ENCODE measurements around the gene GATC.
"Not testable (repeated sequence)": the region's sequence is repeated elsewhere in the genome, so short reads cannot be mapped to it uniquely, and the experiment has no call there.

The GATC gene

DNA sequence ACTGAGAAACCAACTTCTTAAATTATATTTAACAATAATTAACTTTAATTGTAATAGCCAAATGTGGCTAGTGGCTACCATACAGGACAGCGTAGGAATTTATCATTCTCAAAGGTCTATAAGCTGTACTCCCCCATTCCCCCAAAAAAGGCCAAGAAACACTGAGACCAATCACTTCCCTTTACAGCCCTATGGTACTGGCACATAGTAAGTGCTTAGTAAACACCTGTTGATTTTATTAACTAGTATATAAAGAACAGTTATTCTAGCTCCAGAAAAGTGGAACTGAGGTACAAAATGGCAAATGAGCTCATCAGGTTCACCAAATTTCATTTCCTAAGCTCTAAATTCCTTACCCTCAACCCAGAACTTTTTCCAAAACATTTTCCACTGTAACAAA is 29.4 kb downstream of the GATC start:
- TF ChIP-seq, protein P1, sequence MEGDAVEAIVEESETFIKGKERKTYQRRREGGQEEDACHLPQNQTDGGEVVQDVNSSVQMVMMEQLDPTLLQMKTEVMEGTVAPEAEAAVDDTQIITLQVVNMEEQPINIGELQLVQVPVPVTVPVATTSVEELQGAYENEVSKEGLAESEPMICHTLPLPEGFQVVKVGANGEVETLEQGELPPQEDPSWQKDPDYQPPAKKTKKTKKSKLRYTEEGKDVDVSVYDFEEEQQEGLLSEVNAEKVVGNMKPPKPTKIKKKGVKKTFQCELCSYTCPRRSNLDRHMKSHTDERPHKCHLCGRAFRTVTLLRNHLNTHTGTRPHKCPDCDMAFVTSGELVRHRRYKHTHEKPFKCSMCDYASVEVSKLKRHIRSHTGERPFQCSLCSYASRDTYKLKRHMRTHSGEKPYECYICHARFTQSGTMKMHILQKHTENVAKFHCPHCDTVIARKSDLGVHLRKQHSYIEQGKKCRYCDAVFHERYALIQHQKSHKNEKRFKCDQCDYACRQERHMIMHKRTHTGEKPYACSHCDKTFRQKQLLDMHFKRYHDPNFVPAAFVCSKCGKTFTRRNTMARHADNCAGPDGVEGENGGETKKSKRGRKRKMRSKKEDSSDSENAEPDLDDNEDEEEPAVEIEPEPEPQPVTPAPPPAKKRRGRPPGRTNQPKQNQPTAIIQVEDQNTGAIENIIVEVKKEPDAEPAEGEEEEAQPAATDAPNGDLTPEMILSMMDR (IDR thresholded peaks at IDR 0.05; ENCODE audit: insufficient read depth, low read depth, low read length, missing control alignments), result no peak
- no peak for DNase-seq (ENCODE audit: low read depth)
- no peak overlapping the region for H3K4me3 ChIP-seq (ENCODE audit: low read depth, low read length)

DNA sequence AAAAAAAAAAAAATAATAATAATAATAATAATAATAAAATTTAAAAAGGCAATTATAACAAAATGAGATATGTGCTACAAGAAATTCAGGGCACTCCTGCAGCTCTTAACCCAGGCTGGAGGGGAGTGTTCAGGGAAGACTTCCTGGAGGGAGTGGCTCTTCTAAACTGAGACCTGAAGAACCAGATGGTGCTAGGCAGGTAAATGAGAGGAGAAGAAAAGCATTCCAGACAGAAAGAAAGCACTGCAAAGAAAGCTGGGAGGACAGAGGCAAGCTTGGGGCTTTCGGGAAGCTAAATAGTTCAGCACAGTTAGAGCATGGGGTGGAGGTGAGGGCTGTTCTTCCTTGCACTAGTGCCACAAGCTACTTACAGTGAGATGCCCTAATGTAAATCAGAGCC is 33.2 kb downstream of the GATC start:
- TF ChIP-seq, protein P1 (IDR thresholded peaks at IDR 0.05; ENCODE audit: insufficient read depth, low read depth, low read length, missing control alignments), result no peak
- H3K4me3 ChIP-seq (ENCODE audit: low read depth, low read length), result no peak overlapping the region
- no peak for DNase-seq (ENCODE audit: low read depth)

DNA sequence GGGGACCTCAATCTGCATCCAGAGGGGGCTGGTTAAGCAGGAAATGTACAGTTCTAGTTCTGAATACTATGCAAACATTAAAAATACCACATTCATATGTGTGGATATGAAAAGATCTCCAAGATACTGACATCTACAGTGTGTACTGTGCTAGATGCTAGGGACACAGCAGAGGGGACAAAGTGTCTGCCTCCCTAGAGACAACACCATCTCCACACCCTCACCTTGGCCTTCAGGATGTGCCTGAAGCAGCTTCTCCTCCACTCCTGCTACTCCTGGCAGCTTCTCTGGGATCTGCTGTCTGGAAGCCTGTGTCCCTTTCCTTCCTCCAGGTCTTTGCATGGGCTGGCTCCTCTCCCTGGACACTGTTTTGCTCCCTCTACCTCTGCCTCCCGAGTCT is 34.0 kb downstream of the GATC start:
- H3K4me3 ChIP-seq (ENCODE audit: low read depth, low read length), result no peak overlapping the region
- TF ChIP-seq, protein P1 (IDR thresholded peaks at IDR 0.05; ENCODE audit: insufficient read depth, low read depth, low read length, missing control alignments), result no peak
- DNase-seq (ENCODE audit: low read depth), result no peak

DNA sequence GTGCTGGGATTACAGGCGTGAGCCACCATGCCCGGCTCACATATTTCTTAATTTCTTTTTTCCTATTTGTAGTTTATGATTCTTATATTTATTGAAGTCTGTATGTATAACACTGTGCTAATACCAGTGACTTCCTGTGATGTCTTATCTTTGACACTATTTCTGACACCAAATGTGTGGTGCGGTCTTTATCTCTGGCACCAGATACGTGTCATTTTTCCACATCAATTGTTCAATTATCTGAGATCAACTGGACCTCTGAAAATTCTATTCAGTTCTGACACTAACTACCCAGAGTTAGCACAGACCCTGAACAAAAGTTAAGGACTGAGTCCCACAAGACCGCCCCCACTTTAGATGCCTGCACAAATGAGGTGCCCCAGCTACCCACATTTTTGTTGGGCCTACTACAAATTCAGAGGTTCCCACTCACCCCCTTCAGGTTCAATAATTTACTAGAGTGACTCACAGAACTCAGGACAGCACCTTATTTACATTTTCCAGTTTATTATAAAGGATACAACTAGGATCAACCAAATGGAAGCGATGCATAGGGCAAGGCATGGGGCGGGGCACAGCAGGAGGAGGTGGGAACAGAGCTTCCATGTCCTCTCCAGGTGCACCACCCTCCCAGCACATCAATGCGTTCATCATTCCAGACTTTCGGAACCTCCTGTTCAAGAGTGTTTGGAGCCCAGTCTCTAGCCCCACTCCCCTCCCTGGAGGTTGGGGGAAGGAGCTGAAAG is 35.0 kb downstream of the GATC start:
- TF ChIP-seq, protein P1 (IDR thresholded peaks at IDR 0.05; ENCODE audit: insufficient read depth, low read depth, low read length, missing control alignments), result no peak
- H3K4me3 ChIP-seq (ENCODE audit: low read depth, low read length), result no peak overlapping the region
- DNase-seq (ENCODE audit: low read depth), result no peak

DNA sequence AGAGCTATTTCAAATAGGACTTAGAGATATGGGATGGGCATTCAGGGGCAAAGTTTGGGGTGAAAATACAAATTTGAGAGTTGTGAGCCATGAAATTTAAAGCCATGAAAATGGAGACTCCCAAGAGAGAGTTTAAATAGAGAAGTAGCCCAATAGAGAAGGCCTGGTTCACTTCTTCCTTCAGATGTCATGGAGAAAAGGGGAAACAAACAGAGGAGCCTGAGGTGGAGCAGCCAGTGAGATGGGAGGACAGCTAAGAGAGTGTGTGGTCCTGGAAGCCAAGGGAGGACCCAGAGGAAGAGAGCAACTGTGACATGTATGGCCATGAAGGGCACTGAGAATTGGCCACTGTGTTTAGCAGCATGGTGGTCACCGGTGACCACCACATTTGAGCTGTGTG is 37.4 kb downstream of the GATC start:
- H3K4me3 ChIP-seq (ENCODE audit: low read depth, low read length), result no peak overlapping the region
- TF ChIP-seq, protein P1 (IDR thresholded peaks at IDR 0.05; ENCODE audit: insufficient read depth, low read depth, low read length, missing control alignments), result no peak
- DNase-seq (ENCODE audit: low read depth), result no peak

DNA sequence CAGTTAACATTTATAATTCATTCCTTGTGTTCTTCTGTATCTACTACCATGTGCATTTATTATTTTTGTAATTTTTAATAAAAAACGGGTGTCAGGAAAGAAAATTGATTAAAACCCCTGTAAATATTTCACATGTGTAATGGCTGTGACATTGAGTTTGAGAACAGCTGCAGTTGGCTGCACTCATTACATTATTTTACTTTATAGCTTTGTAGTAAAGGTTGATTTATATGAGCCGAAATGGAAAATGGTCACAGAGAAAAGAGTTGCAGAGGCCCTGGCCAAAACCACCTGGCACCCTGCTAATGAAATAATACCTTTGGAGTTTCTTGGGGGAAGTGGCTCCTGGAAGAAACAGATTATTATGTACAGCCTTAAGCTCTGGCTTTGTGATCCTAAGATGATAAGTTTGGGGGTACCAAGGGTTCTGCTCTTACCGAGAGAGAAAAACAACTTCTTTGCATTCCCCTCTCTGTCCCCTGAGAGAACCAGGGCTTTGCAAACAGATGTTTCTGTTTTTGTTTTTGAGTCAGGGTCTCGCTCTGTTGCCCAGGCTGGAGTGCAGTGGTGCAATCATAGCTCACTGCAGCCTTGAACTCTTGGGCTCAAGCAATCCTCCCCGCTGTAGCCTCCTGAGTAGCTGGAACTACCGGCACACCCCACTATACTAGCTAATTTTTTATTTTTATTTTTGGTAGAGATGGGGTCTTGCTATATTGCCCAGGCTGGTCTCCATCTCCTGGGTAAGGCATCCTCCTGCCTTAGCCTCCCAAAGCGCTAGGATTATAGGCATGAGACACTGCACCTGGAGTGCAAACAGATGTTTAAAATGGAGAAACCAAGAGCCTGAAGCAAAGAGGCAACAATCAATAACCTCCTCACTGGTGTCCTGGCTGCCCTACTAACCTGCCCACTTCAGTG is 40.0 kb downstream of the GATC start:
- no peak overlapping the region for H3K4me3 ChIP-seq (ENCODE audit: low read depth, low read length)
- TF ChIP-seq, protein P1 (IDR thresholded peaks at IDR 0.05; ENCODE audit: insufficient read depth, low read depth, low read length, missing control alignments), result no peak
- no peak for DNase-seq (ENCODE audit: low read depth)

DNA sequence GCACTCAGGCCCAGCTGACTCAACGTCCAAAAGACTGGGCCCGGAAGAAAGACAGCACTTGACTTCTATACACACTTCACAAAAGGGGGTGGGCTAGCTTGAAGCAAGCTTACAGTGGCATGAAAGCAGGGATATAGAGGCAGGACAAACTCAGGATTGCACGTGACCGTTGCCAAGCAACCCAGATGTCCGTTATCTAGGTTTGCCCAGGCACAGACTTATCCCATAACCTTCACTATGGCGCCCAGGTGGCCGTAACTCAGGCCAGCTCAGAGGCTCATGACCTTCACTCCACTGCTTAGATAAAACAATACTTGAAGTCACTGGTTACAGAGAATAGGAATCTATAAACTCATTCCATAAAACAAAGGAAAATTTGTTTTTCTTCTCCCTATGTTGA is 41.3 kb downstream of the GATC start:
- DNase-seq (ENCODE audit: low read depth), result not testable (repeated sequence)

More for the DNA sequence above, 41.3 kb downstream of the GATC start:
- not testable (repeated sequence) for H3K4me3 ChIP-seq (ENCODE audit: low read depth, low read length)

All from GM12865 (cell line).